ENCODE measurements around the gene TNS2.

The TNS2 gene

DNA sequence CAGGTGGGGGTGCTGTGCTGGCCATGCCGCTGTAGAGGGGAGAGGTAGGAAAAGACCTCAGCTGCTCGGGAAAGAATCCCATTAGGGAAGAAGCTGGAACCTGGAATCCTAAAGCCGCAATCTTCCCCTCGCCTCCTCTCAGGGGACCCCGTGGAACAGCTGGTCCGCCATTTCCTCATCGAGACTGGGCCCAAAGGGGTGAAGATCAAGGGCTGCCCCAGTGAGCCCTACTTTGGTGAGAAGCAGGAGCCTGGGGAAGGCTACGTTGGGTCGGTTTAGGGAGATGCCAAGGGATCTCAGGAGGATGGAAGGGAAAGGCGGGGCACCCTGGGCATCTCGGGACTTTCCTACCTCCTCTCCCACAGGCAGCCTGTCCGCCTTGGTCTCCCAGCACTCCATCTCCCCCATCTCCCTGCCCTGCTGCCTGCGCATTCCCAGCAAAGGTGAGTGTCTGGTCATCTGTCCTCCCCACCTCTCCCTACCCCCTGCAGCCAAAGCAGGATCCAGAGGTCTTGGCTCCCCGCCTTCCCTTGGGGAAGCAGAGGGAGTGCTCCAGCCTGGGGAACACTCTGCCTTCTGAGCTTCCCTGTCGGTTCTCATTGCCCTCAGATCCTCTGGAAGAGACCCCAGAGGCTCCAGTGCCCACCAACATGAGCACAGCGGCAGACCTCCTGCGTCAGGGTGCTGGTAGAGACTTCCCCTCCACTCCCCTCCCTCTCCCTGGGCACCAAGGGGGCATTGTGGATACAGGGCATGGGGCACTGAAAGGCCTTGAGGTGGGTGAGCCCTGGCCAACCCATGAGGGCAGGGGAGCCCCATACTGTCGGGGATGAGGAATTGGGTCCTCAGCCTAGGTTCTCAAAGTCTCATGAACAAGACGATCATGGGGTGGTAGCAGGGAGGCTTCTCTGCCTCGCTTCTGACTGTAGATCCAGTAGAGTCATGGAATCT is 12.4 kb downstream of the TNS2 start:
- ChIA-PET POLR2A (interaction anchor here (0.6 to 1.3 kb wide), 4 partner anchors 17 to 56 kb away, joined by 3 to 7 read pairs (median 6); partner anchors contain the start of genes EIF4B and SPRYD3), CTCF (interaction anchor here (0.6 to 11.5 kb wide), 14 partner anchors 7 to 97 kb away, joined by 3 to 264 read pairs (median 4); partner anchors contain the start of genes IGFBP6, SOAT2 and SPRYD3)
- H3K9me3 ChIP-seq (ENCODE audit: control insufficient read depth, insufficient read depth, low read depth, low read length): no peaks in the 10 kb centered on the region
- H3K4me1 ChIP-seq (ENCODE audit: control insufficient read depth, insufficient read depth, low read length): peaks cover 6% of the 10 kb centered on the region
- no peak overlapping the region for H3K4me3 ChIP-seq (ENCODE audit: low read depth, low read length)
- TF ChIP-seq GLIS1 (tag by site-specific recombination; IDR thresholded peaks at IDR 0.05) (peak; percentile 39; the same call in 1 of the 2 replicates), ZNF658 (tag by site-specific recombination; IDR thresholded peaks at IDR 0.05) (no peak), HIC1 (tag by site-specific recombination; IDR thresholded peaks at IDR 0.05) (0 out of 2 replicates have a peak, but pooled peaks have one; percentile 45)
- no peak overlapping the region for H3K27ac ChIP-seq (ENCODE audit: extremely low read depth, low read depth, low read length)
- peaks cover 0 to 49% of the 10 kb centered on the region in 2 experiments; a peak in 1 of 3 replicates for H3K36me3 ChIP-seq (ENCODE audit: control insufficient read depth in 2 of 2, insufficient read depth in 1 of 2, low read length in 2 of 2)

DNA sequence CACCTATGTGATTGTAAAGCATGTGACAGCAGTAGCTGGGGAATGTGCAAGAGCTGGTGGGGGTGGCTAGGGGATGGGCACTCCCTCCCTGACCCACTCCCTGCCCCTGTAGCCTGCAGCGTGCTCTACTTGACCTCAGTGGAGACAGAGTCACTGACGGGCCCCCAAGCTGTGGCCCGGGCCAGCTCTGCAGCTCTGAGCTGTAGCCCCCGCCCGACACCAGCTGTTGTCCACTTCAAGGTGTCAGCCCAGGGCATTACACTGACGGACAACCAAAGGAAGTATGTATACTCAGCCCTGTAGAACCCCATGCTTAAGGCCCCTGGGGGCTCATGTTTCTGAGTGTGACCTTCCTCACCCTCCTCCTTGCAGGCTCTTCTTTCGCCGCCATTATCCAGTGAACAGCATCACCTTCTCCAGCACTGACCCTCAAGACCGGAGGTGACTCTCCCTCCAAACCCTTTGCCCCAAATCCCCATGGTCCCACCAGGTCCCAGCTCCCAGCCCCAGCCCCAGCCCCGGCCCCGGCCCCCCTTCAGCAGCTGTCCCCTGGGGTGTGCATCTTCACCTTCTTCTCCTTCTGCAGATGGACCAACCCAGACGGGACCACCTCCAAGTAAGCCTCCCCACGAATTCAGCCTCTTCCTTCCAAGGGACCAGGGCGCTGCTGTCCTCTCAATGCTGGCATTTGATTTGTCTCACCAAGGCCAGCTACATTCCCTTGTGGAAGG is 13.3 kb downstream of the TNS2 start:
- ChIA-PET POLR2A (interaction anchor here (0.6 to 1.2 kb wide), 2 partner anchors 9 to 16 kb away, joined by 3 to 5 read pairs; partner anchors contain the start of gene SPRYD3), CTCF (interaction anchor here (0.7 to 11.5 kb wide), 6 partner anchors 8 to 96 kb away, joined by 3 to 264 read pairs (median 34); partner anchors contain the start of genes IGFBP6, SOAT2 and SPRYD3)
- peaks cover 0 to 57% of the 10 kb centered on the region in 2 experiments; a peak in 1 of 3 replicates for H3K36me3 ChIP-seq (ENCODE audit: control insufficient read depth in 2 of 2, insufficient read depth in 1 of 2, low read length in 2 of 2)
- H3K4me3 ChIP-seq (ENCODE audit: low read depth, low read length): no peak overlapping the region
- H3K9me3 ChIP-seq (ENCODE audit: control insufficient read depth, insufficient read depth, low read depth, low read length): no peaks in the 10 kb centered on the region
- H3K27ac ChIP-seq (ENCODE audit: extremely low read depth, low read depth, low read length): no peak overlapping the region
- H3K4me1 ChIP-seq (ENCODE audit: control insufficient read depth, insufficient read depth, low read length): peaks cover 6% of the 10 kb centered on the region
- TF ChIP-seq ZNF776 (tag by site-specific recombination; IDR thresholded peaks at IDR 0.05; ENCODE audit: borderline replicate concordance) (no peak), GLI4 (tag by site-specific recombination; IDR thresholded peaks at IDR 0.05) (no peak), TRIM28 (IDR thresholded peaks at IDR 0.05; ENCODE audit: borderline replicate concordance, low read length) (no peak), ZNF302 (tag by site-specific recombination; IDR thresholded peaks at IDR 0.05; ENCODE audit: low read depth) (no peak), ZNF221 (tag by site-specific recombination; IDR thresholded peaks at IDR 0.05; ENCODE audit: borderline replicate concordance) (no peak), ZNF175 (tag by site-specific recombination; IDR thresholded peaks at IDR 0.05) (no peak), ZNF785 (tag by site-specific recombination; IDR thresholded peaks at IDR 0.05) (no peak), ZBTB10 (tag by site-specific recombination; IDR thresholded peaks at IDR 0.05) (no peak), ZNF670 (tag by site-specific recombination; IDR thresholded peaks at IDR 0.05; ENCODE audit: low read depth) (no peak), ZNF26 (tag by site-specific recombination; IDR thresholded peaks at IDR 0.05) (no peak), ZNF10 (tag by site-specific recombination; IDR thresholded peaks at IDR 0.05) (no peak), ZNF24 (tag by site-specific recombination; IDR thresholded peaks at IDR 0.05) (no peak), ZNF701 (tag by site-specific recombination; IDR thresholded peaks at IDR 0.05) (no peak), ZNF350 (tag by site-specific recombination; IDR thresholded peaks at IDR 0.05) (no peak), ZNF529 (tag by site-specific recombination; IDR thresholded peaks at IDR 0.05; ENCODE audit: insufficient replicate concordance) (no peak), ZNF311 (tag by site-specific recombination; IDR thresholded peaks at IDR 0.05; ENCODE audit: borderline replicate concordance) (no peak)
- TF ChIP-seq, protein P1, sequence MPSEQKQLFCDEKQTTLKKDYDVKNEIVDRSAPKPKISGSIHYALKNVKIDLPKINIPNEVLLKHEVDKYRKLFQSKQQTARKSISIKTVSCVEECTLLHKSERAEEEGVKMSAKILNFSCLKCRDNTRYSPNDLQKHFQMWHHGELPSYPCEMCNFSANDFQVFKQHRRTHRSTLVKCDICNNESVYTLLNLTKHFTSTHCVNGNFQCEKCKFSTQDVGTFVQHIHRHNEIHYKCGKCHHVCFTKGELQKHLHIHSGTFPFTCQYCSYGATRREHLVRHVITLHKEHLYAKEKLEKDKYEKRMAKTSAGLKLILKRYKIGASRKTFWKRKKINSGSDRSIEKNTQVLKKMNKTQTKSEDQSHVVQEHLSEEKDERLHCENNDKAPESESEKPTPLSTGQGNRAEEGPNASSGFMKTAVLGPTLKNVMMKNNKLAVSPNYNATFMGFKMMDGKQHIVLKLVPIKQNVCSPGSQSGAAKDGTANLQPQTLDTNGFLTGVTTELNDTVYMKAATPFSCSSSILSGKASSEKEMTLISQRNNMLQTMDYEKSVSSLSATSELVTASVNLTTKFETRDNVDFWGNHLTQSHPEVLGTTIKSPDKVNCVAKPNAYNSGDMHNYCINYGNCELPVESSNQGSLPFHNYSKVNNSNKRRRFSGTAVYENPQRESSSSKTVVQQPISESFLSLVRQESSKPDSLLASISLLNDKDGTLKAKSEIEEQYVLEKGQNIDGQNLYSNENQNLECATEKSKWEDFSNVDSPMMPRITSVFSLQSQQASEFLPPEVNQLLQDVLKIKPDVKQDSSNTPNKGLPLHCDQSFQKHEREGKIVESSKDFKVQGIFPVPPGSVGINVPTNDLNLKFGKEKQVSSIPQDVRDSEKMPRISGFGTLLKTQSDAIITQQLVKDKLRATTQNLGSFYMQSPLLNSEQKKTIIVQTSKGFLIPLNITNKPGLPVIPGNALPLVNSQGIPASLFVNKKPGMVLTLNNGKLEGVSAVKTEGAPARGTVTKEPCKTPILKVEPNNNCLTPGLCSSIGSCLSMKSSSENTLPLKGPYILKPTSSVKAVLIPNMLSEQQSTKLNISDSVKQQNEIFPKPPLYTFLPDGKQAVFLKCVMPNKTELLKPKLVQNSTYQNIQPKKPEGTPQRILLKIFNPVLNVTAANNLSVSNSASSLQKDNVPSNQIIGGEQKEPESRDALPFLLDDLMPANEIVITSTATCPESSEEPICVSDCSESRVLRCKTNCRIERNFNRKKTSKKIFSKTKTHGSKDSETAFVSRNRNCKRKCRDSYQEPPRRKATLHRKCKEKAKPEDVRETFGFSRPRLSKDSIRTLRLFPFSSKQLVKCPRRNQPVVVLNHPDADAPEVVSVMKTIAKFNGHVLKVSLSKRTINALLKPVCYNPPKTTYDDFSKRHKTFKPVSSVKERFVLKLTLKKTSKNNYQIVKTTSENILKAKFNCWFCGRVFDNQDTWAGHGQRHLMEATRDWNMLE (tag by site-specific recombination; conservative IDR thresholded peaks at IDR 0.05; ENCODE audit: low read depth): no peak
